GM18867 (cell line): ENCODE results near the gene CACNA1H.

Experiments used
- ATAC-seq: cut with Tn5 transposase; IDR thresholded peaks from one replicate; pipeline ENCODE4 v1.9.1; 2021; ENCODE audit warnings: mild to moderate bottlenecking, moderate library complexity; ENCODE audit not compliant: unreplicated experiment

CACNA1H gene

DNA sequence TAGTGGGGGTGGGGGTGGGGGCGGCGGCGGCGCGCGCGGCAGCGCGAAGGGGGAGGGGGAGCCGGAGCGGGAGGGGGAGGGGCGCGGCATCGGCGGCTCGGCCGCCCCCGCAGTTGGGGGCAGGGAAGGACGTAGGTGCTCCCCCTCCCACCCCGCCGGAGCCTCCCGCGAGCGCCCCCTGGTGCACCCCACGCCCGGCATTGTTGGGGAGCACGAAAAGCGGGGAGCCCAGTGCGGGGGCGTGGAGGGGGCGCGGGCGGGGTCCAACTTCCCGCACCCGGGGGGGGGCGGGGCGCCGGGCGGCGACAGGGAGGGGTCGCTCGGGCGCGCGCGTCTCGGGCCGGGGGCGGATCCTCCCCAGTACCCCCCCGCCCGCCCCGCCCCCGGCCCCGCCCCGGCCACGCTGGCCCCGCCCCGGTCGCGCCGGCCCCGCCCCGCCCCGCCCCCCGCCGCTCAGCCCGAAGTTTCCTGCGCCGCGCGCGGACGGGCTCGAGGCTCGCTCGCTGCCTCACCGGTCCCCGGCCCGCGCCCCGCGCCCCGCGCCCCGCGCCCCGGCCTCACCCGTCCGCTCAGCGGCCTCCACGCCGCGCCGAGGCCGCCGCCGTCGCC is at the start of gene CACNA1H:
CACNA1H (plus strand) TSS at position 456 of the 609 bp plus-strand sequence. CDS start 632 bp downstream, outside the sequence.
- ATAC-seq, result no peak

DNA sequence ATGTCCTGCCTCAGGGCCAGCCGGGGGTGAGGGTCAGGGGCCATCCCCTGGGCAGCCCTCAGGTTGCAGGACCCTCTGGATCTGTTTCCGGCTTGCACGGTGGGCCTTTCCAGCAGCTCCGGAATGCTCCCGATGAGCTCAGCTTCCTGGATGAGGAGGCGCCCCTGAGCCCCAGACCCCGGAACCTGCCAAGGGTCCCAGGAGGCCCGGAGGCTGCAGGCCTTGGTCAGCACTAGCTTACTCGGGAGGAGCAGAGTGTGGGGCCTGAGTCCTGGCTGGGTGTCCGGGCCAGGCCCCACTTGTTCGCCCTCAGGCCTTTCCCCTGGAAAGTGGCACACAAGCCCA is 49.3 kb upstream of the CACNA1H start:
- ATAC-seq, result no peak

DNA sequence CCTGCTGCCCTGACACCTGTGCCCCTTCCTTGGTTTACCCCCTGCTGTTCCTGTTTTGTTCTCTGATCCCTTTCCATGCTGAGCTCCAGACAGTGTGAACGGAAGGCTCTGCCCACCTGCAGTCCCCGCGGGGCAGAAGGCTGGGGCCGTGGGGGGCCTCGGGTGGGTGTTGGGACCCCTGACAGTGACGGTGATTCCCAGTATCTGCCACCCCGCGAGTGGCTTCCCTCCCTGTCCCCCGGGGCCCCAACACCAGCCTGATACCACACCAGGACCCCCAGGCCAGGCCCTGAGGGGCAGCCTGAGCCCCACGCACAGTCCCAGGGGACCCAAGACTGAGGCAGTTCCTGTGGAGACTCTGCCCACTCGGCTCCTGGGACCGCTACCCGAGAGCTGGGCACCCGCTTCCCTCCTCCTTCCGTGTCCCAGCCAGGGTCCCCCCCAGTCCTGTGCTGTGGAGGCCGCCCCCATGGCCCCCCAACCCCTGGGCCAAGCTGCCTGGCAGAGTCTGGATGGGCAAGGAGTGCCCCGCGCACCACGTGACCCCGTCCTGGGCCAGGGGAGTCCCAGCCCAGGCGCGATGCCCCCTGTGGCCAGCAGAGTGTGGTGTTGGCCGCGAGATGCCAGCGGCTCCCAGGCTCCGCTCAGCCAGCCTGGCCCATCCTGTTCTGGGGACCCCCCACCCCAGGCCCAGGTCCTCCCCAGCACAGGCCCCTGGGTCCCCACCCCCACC is 46.9 kb upstream of the CACNA1H start:
- ATAC-seq, result no peak

DNA sequence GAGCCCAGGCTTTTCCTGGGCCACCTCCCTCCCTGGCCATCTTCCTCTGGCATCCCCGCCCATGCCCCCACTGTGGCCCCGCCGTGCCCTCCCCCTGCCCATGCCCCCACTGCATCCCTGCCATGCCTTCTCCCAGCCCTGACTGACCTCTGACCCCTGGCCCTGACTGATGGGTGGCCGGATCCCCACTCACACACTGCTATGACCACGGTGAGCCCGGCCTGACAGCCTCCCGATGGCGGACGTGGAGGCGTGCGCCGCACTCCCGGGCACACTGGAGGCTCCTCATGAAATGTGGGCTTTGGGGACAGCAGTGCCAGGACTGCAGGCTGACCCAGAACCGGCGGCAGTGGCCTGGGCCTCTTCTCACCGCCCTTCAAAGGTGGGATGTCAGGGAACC is 46.2 kb upstream of the CACNA1H start:
- no peak for ATAC-seq

DNA sequence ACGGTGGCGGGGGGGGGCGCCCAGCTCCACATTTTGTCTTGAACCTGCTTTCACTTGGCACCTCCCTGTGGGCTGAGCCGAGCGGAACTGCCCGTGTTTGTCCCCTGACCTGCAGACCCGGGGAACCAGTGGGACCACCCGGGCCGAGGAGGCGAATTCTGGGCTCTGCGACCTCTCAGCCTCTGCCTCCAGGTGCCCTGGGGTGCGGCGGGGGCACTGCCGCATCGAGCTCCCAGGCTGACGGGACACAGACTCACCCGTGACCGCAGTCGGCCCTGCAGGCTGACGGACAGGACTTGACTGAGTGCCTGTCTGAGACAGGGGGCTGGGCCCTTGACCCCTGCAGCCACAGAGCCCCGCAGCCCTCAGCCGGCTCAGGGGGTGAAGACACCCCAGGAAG is 45.8 kb upstream of the CACNA1H start:
- no peak for ATAC-seq

DNA sequence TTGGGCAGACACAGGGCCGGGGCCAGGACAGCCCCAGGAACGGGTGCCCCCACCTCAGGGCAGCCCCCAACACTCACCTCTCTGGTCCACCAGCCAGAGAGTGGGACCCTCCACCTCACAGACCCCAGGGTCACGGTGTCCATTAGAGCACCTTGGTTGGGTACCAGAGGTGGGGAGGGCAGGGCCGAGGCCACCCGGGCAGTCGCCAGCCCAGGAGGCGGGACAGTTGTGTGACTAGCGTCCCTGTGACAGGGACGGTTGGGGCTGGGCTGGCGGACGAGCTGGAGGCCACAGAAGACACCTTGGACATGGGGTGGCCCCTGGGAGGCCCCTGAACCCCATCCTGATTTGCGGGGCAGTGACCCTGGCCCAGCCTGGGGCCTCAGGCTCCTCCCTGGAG is 45.2 kb upstream of the CACNA1H start:
- ATAC-seq, result no peak

DNA sequence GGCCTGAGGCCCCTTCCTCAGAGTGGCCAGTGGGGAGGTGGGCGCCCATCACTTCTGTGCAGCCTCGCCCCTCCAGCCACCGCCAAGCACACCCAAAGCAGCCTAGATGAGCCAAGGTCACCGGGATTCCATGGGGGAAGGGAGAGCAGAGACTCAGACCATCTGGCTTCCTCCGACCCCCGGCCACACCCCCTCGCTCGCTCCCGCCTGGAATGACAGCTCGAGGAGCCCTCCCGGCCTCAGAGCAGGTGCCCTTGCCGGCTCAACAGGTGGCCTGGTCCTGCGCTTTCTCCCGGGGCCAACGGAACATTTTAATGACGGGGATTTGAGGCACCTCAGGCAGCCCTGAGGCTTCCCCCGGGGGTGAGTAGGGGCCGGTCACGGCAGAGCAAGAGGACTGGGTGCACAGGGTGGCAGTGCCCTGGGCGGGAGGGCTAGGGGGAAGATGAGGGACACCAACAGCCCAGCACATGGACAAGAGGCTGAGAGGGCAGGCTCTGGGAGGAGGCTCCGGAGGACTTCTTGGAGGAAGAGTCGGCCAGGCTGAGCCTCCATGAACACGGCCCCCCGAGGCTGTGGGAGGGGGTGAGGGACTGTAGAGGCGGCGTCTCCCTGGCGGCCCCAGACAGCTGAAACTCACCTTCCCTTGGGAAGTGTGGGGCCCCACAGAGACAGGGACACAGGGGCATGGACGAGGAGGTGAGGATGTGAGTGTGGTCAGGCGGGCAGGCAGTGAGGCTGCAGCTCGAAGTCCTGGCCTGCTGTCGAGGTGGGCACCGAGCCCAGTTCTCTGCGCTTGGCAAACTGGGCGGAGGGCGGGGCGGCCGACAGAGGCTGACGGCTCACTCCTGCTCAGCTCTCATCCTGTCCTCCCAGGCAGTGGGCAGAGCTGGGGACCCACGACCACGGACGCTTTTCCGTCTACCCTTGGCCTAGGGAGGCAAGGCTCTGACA is 44.3 kb upstream of the CACNA1H start:
- no peak for ATAC-seq

DNA sequence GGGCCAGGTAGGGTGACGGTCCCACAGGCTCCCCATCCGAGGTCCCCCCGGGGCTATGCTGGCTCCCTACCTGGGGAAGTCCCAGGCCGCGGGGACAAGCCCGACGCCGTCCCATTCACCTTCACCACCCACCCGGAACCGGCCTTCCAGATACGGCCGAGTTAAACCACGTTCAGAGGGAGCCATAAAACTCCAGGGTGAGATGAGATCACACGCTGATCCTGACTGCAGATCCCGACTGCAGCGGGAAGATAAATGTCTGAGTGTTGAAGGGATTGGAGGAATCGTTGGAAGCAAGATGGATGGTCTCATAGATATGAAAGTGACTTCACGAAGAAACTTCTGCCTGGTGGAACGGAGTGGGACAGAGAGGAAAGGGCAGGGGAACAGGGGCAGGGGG is 43.3 kb upstream of the CACNA1H start:
- no peak for ATAC-seq

DNA sequence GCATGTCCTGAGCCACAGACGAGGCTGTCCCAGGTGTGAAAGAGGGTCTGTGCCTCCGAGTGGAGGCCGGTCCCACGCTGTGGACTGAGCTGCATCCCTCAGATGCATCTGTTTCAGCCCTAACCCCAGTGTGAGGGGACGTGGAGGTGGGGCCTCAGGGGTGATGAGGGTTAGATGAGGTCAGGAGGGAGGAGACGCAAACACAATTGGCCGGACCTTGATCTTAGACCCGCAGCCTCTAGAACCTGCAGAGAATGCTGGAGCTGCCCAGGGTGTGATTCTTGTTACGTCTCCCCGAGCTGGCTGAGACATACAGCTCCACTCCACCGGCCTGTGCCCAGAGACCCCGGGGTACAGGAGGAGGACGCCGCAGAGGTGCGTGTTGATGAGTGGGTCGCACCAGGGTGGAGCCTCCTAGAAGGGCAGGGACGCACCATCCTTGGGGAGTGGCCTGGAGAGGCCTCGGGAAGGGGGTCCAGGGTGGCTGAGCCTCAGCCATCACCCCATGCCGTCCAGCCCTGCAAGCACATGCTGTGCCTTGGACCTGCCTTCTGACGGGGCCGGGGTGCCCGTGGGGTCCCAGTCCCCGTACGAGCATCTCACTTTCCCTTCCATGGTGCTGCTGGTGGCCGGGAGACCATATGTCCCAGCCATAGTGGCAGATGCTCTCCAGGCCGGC is 40.3 kb upstream of the CACNA1H start:
- ATAC-seq, result no peak

DNA sequence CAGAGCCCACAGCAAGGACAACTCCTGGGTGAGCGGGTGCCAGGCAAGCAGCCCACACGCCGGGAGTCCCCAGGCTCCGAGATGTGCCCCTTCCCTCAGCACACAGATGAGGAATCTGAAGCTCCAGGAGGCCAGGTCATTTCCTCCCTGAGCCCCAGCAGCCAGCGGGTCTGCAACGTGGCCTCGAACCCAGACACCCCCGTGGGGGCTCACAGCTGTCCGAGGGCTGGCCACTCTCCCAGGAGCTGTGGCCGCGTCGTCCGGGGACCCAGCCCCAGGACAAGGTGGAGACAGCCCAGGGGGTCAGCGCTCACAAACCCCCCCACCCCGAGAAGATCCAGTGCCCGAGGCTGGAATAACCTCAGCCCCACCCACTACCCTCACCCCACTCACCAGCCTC is 39.4 kb upstream of the CACNA1H start:
- no peak for ATAC-seq

DNA sequence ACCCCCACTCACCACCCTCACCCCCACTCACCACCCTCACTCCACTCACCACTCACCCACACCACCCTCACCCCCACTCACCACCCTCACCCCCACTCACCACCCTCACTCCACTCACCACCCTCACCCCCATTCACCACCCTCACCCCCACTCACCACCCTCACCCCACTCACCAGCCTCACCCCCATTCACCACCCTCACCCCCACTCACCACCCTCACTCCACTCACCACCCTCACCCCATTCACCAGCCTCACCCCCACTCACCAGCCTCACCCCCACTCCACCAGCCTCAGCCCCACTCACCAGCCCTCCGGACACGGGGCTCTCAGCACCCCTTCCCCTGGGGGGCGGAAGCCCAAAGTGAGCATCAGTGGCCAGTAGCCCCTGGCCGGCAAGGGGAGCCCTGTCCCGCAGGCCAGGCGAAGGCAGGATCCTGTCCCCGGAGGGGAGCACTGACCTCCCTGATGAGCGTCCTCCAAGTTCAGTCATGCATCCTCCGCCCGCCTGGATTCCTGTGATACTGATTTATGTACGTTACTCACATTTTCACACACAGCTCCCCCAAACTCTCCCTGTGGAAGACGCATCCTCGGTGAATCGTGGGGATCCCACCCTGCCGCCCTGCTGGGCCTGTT is 38.9 kb upstream of the CACNA1H start:
- no peak for ATAC-seq

DNA sequence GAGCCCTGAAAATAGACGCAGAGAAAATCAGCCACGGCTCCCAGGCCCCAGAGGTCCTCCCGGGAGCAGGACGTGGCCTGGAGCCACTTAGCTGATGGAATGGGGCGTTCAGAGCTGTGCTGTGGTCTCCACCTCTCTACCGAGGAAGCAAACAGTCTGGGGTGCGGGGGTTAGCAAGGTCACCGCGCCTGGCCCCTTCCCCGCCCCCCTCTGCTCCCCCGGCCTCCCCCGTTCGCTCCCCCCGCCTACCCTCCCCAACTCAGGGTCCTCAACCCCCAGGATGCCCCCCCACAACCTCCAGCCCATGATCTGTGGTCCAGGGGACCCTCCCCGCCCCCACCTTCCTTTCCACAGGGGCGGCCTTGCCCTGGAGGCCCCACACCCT is 36.2 kb upstream of the CACNA1H start:
- ATAC-seq, result no peak

DNA sequence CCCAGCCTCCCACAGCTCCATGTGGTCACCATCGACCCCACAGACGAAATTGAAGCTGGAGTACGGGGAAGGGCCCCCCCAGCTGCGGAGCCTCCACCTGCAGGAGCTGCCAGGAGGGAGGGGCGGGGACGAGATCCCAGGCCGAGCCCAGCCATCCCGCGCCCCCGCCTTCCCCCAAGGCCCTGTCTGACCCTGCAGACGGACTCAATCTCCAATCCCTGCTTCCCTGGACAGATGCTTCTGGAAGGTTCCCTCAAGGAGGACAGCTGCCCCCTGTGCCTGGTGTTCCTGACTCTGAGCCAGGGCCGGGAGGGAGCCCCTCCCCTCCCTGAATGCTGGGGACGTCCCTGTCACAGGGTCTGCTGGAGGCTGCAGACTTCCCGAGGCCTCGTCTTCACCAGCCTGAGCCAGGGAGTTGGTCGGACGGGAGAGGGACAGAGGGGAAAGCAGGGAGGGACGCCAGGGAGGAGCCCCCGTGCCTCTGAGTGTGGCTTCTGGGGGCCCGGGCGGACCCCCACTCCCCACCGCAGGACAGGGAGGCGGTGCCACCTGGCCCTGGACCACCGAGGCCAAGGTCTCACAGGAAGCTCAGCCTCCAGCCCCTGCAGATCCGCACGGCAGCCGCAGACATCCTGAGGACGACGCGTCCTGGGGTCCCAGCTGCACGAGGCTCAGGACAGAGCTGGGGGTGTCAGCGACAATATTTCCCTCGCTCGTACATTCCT is 35.6 kb upstream of the CACNA1H start:
- ATAC-seq, result no peak

DNA sequence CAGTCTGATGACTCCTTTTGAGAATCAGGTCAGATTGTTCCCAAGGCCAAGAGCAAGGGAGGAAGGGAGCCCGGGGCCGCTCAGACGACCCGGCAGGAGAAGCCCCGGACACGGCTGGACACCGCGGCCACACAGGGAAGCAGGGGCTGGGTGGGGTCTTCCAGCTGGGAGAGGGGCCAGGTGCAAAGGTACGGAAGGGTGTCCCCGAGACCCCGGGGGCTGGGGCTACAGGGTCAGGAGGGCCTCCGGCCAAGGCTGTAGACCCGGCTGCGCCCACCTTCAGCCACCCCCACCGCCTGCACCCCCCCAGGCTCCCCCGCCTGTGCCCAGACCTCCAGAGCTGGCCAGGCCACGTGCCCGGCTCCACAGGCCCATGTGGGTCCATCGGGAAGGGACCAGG is 35.0 kb upstream of the CACNA1H start:
- no peak for ATAC-seq

DNA sequence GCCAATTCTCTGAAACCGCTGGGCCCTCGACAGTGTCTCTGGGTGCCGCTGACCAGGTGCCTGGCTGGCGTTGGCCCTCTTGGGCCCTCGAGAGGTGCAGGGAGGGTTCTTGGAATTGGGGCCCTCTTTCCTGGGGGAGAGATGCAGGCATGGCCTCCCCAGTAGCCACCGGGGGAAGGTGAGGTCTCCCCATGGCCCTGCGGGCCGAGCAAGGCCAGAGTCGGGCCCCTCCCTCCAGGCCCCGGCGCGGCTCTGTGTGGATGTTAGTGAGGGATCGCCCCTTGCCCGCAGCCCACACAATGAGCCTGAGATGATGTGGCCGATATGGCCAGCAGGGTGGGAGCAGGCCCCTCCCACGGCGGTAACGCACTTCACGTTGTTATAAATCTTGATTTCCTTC is 33.8 kb upstream of the CACNA1H start:
- ATAC-seq, result no peak

DNA sequence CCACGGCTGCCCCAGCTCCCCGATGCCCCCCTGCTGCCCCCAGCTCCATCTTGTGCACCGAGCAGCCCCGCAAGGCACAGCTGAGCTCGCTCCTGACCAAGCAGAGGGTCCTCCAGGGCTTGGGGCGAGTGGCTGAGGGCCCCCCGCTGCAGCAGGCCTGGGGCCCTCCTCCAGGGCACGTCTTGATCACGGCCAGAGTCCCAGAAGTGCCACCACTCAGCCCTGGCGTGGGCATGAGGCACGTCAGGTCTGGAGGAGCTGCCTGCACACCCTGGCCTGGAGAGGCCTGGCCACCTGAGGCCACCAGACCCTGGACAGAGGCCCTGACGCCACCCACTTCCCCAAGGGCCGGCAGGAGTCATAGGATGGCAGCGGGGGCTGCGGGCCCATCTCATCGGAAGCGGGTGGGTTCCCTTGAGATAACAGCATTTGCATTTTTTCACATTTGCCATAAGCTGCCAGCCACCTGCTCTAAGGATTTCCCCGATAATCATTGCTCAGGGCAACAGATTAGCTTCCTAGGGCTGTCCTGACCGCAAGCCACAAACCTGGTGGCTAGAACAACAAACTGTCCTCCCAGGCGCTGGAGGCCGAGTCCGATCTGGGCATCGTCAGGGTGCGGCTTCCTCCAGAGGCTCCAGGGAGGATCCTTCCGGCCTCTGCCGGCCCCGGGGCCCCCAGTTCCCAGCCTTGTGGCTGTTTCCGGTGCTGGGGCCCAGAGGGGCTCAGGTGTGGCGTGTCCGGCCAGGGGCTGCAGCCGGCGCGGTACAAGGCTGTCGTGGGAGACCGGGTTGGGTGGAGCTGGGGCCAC is 32.9 kb upstream of the CACNA1H start:
- ATAC-seq, result no peak

DNA sequence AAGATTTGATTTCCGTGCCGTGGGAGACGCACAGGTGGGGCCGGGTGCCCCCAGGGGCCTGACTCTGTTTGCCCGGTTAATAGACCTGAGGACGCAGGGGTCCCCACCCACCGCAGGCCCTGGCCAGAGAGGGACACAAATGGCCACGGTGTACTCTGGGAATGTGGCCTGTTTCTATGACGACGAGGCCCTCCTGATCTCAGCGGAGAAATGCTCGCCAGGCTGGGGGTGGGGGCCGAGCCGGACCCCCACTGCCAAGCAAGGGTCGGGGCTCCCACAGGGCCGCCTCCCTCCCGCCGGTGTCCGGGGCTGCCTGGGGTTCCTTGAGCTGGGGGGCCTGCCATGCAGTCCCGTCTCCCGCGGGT is 32.3 kb upstream of the CACNA1H start:
- no peak for ATAC-seq

DNA sequence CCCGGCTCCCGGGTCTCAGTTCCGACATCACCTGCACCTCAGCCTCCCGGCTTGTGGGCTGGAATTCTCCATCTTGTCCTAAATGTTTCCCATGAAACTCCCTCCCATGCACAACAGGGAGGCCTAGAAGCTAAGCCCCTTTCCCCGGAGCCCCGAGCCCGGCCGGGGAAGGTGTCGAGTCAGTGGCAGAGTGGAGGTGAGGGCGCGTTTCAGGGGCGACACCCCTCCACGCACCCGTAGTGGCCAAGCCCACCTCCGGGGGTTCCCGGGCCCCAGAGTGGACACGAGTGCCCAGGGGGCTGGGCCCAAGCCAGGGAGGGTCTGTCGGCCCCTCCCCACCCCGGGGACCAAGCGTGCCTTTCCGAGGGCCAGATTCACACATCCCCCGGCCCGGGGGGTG is 31.9 kb upstream of the CACNA1H start:
- ATAC-seq, result no peak

DNA sequence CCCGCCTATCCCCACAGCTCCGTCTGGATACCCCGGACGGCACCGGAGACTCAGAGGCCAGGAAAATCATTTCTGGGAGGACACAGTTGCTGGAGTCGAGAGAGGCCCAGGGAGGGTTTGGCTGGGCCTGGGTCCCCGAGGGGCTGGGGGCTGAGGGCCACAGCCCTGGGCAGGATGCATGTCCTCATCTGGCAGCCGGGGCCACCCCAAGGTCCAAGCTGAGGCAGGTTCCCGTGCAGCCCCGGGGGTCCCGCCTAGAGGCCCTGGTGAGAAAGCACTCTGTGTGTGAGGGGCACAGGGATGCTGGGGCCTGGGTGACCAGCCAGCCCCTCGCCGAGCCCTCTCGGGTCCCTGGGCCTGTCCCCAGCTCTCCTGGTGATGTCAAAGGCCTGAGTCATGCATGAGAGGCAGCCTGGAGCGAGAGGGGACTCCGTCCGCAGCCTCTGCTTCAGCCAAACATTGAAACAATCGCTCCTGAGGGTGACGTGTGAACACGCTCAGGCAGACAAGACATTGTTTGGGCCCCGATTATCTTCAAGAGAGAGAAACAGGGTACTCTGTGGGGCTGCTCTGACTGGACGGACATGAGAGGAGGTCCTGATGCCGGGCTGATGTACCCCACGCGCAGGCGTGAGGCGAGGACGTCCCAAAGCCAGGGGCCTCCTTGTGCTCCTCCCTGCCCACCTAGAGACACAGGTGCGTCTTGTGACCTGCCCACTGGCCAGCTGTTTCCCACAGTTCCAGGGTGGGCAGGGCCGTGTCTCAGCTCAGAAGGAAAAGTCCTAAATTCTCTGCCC is 31.1 kb upstream of the CACNA1H start:
- no peak for ATAC-seq
